Measurements from ENCODE around the gene RNF145.
A peak's percentile ranks its signal among the peaks of the same experiment; 100 is the strongest.
"Not testable (repeated sequence)": the region's sequence is repeated elsewhere in the genome, so short reads cannot be mapped to it uniquely, and the experiment has no call there.

RNF145 gene

GRCh38 chr5:159187719-159188118 lies 21.6 kb downstream of the RNF145 start:
- no peak for DNase-seq

- no peak for DNase-seq
Measured at GRCh38 chr5:159186319-159186718, 23.0 kb downstream of the RNF145 start.

- no peak for DNase-seq
Measured at GRCh38 chr5:159185773-159186172, 23.6 kb downstream of the RNF145 start.

GRCh38 chr5:159184858-159185381 lies 24.4 kb downstream of the RNF145 start:
- DNase-seq: peak in 1 of 5 experiments; percentile 20

- DNase-seq: no peak
Measured at GRCh38 chr5:159184236-159184635, 25.1 kb downstream of the RNF145 start.

- no peak for DNase-seq
Measured at GRCh38 chr5:159183247-159183646, 26.1 kb downstream of the RNF145 start.

- no peak for DNase-seq
Measured at GRCh38 chr5:159182691-159183090, 26.7 kb downstream of the RNF145 start.

- no peak for DNase-seq
Measured at GRCh38 chr5:159181651-159182050, 27.7 kb downstream of the RNF145 start.

- no peak for DNase-seq
Measured at GRCh38 chr5:159181152-159181551, 28.2 kb downstream of the RNF145 start.

- DNase-seq: no peak
Measured at GRCh38 chr5:159179529-159180305, 29.6 kb downstream of the RNF145 start.

GRCh38 chr5:159178978-159179377 lies 30.4 kb downstream of the RNF145 start:
- peak in 2 of 5 experiments; percentile 6 to 33 for DNase-seq

- DNase-seq: peak in 1 of 5 experiments; percentile 74
Measured at GRCh38 chr5:159175547-159175946, 33.8 kb downstream of the RNF145 start.

GRCh38 chr5:159174511-159175168 lies 34.7 kb downstream of the RNF145 start:
- no peak for DNase-seq

- no peak for DNase-seq
Measured at GRCh38 chr5:159171274-159171673, 38.1 kb downstream of the RNF145 start.

GRCh38 chr5:159170021-159170420 lies 39.3 kb downstream of the RNF145 start:
- no peak for DNase-seq

GRCh38 chr5:159166416-159166815 lies 42.9 kb downstream of the RNF145 start:
- DNase-seq: no peak

GRCh38 chr5:159163701-159164046 lies 45.7 kb downstream of the RNF145 start:
- no peak for DNase-seq

- DNase-seq: no peak
Measured at GRCh38 chr5:159163027-159163700, 46.2 kb downstream of the RNF145 start.

- DNase-seq: no peak
Measured at GRCh38 chr5:159161361-159162214, 47.8 kb downstream of the RNF145 start.

GRCh38 chr5:159158553-159159091 lies 50.7 kb downstream of the RNF145 start:
- not testable (repeated sequence) for DNase-seq

- DNase-seq: no peak
Measured at GRCh38 chr5:159157552-159157951, 51.8 kb downstream of the RNF145 start.

Data from T-helper 2 cell (primary cell).